ENCODE data around the gene SATB1. TPM values are rescaled to one million over a fixed set of nuclear protein-coding genes. Genes with fewer than 3 reads are reported as not detected.
A peak's percentile ranks its signal among the peaks of the same experiment; 100 is the strongest.

Gene SATB1
- total RNA-seq, 1 experiment from 2014 or later = 5.9 TPM

GRCh38 chr3:18445401-18446148 lies 20.4 kb upstream of the SATB1 start:
- H3K36me3 ChIP-seq (ENCODE audit: insufficient read depth, low read length) = no peaks in the 10 kb centered on the region
- no peak overlapping the region for H2AFZ ChIP-seq (ENCODE audit: low read length)
- no peaks in the 10 kb centered on the region for H3K9me2 ChIP-seq (replicated peaks; ENCODE audit: insufficient read depth, low read length)
- no peaks in the 10 kb centered on the region; the same call in 1 of the 2 replicates for H3K27me3 ChIP-seq (ENCODE audit: low read length)
- peaks cover 3% of the 10 kb centered on the region; the same call in 1 of the 2 replicates for H3K4me1 ChIP-seq (ENCODE audit: low read length)
- no peak overlapping the region for H3K9ac ChIP-seq (ENCODE audit: low read length)
- H3K4me2 ChIP-seq (ENCODE audit: low read depth, low read length, poor library complexity, severe bottlenecking) = peak overlapping the region; percentile 40
- H3K79me2 ChIP-seq (ENCODE audit: low read length) = no peaks in the 10 kb centered on the region
- no peak overlapping the region for H3K4me3 ChIP-seq (ENCODE audit: low read length)
- no peaks in the 10 kb centered on the region for H3K9me3 ChIP-seq (ENCODE audit: low read length)
- no peaks in the 10 kb centered on the region for H4K20me1 ChIP-seq (ENCODE audit: insufficient read depth, low read depth, low read length)
- no peak for DNase-seq
- H3K27ac ChIP-seq (ENCODE audit: low read length) = no peak overlapping the region

- Histone ChIP-seq H3K4me2 (ENCODE audit: low read depth, low read length, poor library complexity, severe bottlenecking) (peak overlapping the region; percentile 40), H3K4me1 (ENCODE audit: low read length) (peaks cover 3% of the 10 kb centered on the region; the same call in 1 of the 2 replicates), H3K27ac (ENCODE audit: low read length) (no peak overlapping the region), H2AFZ (ENCODE audit: low read length) (no peak overlapping the region), H3K36me3 (ENCODE audit: insufficient read depth, low read length) (no peaks in the 10 kb centered on the region), H3K4me3 (ENCODE audit: low read length) (no peak overlapping the region; the same call in 1 of the 2 replicates), H3K27me3 (ENCODE audit: low read length) (no peaks in the 10 kb centered on the region; the same call in 1 of the 2 replicates), H3K9me3 (ENCODE audit: low read length) (no peaks in the 10 kb centered on the region), H3K9ac (ENCODE audit: low read length) (no peak overlapping the region), H3K9me2 (replicated peaks; ENCODE audit: insufficient read depth, low read length) (no peaks in the 10 kb centered on the region), H3K79me2 (ENCODE audit: low read length) (no peaks in the 10 kb centered on the region), H4K20me1 (ENCODE audit: insufficient read depth, low read depth, low read length) (no peaks in the 10 kb centered on the region)
- peak; percentile 61 for DNase-seq
These were observed 19.7 kb upstream of the SATB1 start for GRCh38 chr3:18444595-18445400.

- H3K4me3 ChIP-seq (ENCODE audit: low read length) = no peak overlapping the region; the same call in 1 of the 2 replicates
- no peaks in the 10 kb centered on the region for H3K79me2 ChIP-seq (ENCODE audit: low read length)
These were observed 18.8 kb upstream of the SATB1 start for GRCh38 chr3:18443665-18444594.

GRCh38 chr3:18442756-18443664 lies 17.9 kb upstream of the SATB1 start:
- Histone ChIP-seq H3K36me3 (ENCODE audit: insufficient read depth, low read length) (no peaks in the 10 kb centered on the region), H3K27me3 (ENCODE audit: low read length) (no peaks in the 10 kb centered on the region; the same call in 1 of the 2 replicates), H3K9me3 (ENCODE audit: low read length) (no peaks in the 10 kb centered on the region), H4K20me1 (ENCODE audit: insufficient read depth, low read depth, low read length) (no peaks in the 10 kb centered on the region), H3K4me1 (ENCODE audit: low read length) (peaks cover 3% of the 10 kb centered on the region; the same call in 1 of the 2 replicates), H3K9ac (ENCODE audit: low read length) (no peak overlapping the region), H3K27ac (ENCODE audit: low read length) (no peak overlapping the region), H2AFZ (ENCODE audit: low read length) (no peak overlapping the region), H3K9me2 (replicated peaks; ENCODE audit: insufficient read depth, low read length) (no peaks in the 10 kb centered on the region), H3K4me2 (ENCODE audit: low read depth, low read length, poor library complexity, severe bottlenecking) (no peak overlapping the region), H3K79me2 (ENCODE audit: low read length) (no peaks in the 10 kb centered on the region), H3K4me3 (ENCODE audit: low read length) (no peak overlapping the region)
- DNase-seq = no peak

More at GRCh38 chr3:18443665-18444594, 18.8 kb upstream of the SATB1 start:
- Histone ChIP-seq H3K36me3 (ENCODE audit: insufficient read depth, low read length) (no peaks in the 10 kb centered on the region), H3K9me3 (ENCODE audit: low read length) (no peaks in the 10 kb centered on the region), H4K20me1 (ENCODE audit: insufficient read depth, low read depth, low read length) (no peaks in the 10 kb centered on the region), H3K4me1 (ENCODE audit: low read length) (peaks cover 3% of the 10 kb centered on the region; the same call in 1 of the 2 replicates), H2AFZ (ENCODE audit: low read length) (no peak overlapping the region), H3K27ac (ENCODE audit: low read length) (no peak overlapping the region), H3K9me2 (replicated peaks; ENCODE audit: insufficient read depth, low read length) (no peaks in the 10 kb centered on the region), H3K4me2 (ENCODE audit: low read depth, low read length, poor library complexity, severe bottlenecking) (peak overlapping the region; percentile 35), H3K27me3 (ENCODE audit: low read length) (no peaks in the 10 kb centered on the region; the same call in 1 of the 2 replicates), H3K9ac (ENCODE audit: low read length) (no peak overlapping the region)
- DNase-seq = no peak

GRCh38 chr3:18441551-18441950 lies 16.4 kb upstream of the SATB1 start:
- Histone ChIP-seq H2AFZ (ENCODE audit: low read length) (no peak overlapping the region), H3K36me3 (ENCODE audit: insufficient read depth, low read length) (no peaks in the 10 kb centered on the region), H4K20me1 (ENCODE audit: insufficient read depth, low read depth, low read length) (no peaks in the 10 kb centered on the region), H3K27me3 (ENCODE audit: low read length) (no peaks in the 10 kb centered on the region; the same call in 1 of the 2 replicates), H3K4me1 (ENCODE audit: low read length) (peaks cover 3% of the 10 kb centered on the region; the same call in 1 of the 2 replicates), H3K4me2 (ENCODE audit: low read depth, low read length, poor library complexity, severe bottlenecking) (no peak overlapping the region), H3K27ac (ENCODE audit: low read length) (no peak overlapping the region), H3K4me3 (ENCODE audit: low read length) (no peak overlapping the region), H3K9me3 (ENCODE audit: low read length) (no peaks in the 10 kb centered on the region), H3K9ac (ENCODE audit: low read length) (no peak overlapping the region), H3K9me2 (replicated peaks; ENCODE audit: insufficient read depth, low read length) (no peaks in the 10 kb centered on the region), H3K79me2 (ENCODE audit: low read length) (no peaks in the 10 kb centered on the region)
- DNase-seq = no peak

- Histone ChIP-seq H3K4me2 (ENCODE audit: low read depth, low read length, poor library complexity, severe bottlenecking) (no peak overlapping the region), H3K27me3 (ENCODE audit: low read length) (no peaks in the 10 kb centered on the region), H3K9ac (ENCODE audit: low read length) (no peak overlapping the region), H2AFZ (ENCODE audit: low read length) (no peak overlapping the region), H4K20me1 (ENCODE audit: insufficient read depth, low read depth, low read length) (no peaks in the 10 kb centered on the region), H3K4me1 (ENCODE audit: low read length) (peaks cover 3% of the 10 kb centered on the region; the same call in 1 of the 2 replicates), H3K36me3 (ENCODE audit: insufficient read depth, low read length) (no peaks in the 10 kb centered on the region), H3K9me2 (replicated peaks; ENCODE audit: insufficient read depth, low read length) (no peaks in the 10 kb centered on the region), H3K4me3 (ENCODE audit: low read length) (no peak overlapping the region), H3K27ac (ENCODE audit: low read length) (no peak overlapping the region), H3K9me3 (ENCODE audit: low read length) (no peaks in the 10 kb centered on the region), H3K79me2 (ENCODE audit: low read length) (no peaks in the 10 kb centered on the region)
- no peak for DNase-seq
These were observed 15.1 kb upstream of the SATB1 start for GRCh38 chr3:18440066-18440722.

- no peak overlapping the region for H3K4me2 ChIP-seq (ENCODE audit: low read depth, low read length, poor library complexity, severe bottlenecking)
- no peak overlapping the region for H3K27ac ChIP-seq (ENCODE audit: low read length)
- H2AFZ ChIP-seq (ENCODE audit: low read length) = no peak overlapping the region
- peaks cover 2% of the 10 kb centered on the region; the same call in 1 of the 2 replicates for H3K4me1 ChIP-seq (ENCODE audit: low read length)
- H3K9me2 ChIP-seq (replicated peaks; ENCODE audit: insufficient read depth, low read length) = no peaks in the 10 kb centered on the region
- no peak overlapping the region for H3K9ac ChIP-seq (ENCODE audit: low read length)
- no peaks in the 10 kb centered on the region for H3K36me3 ChIP-seq (ENCODE audit: insufficient read depth, low read length)
- no peaks in the 10 kb centered on the region for H4K20me1 ChIP-seq (ENCODE audit: insufficient read depth, low read depth, low read length)
- no peaks in the 10 kb centered on the region for H3K9me3 ChIP-seq (ENCODE audit: low read length)
- no peak for DNase-seq
- no peaks in the 10 kb centered on the region for H3K27me3 ChIP-seq (ENCODE audit: low read length)
- H3K4me3 ChIP-seq (ENCODE audit: low read length) = no peak overlapping the region
- H3K79me2 ChIP-seq (ENCODE audit: low read length) = no peaks in the 10 kb centered on the region
These were observed 14.1 kb upstream of the SATB1 start for GRCh38 chr3:18439281-18439680.
